ENCODE data around the gene FILIP1L.

The FILIP1L gene

DNA sequence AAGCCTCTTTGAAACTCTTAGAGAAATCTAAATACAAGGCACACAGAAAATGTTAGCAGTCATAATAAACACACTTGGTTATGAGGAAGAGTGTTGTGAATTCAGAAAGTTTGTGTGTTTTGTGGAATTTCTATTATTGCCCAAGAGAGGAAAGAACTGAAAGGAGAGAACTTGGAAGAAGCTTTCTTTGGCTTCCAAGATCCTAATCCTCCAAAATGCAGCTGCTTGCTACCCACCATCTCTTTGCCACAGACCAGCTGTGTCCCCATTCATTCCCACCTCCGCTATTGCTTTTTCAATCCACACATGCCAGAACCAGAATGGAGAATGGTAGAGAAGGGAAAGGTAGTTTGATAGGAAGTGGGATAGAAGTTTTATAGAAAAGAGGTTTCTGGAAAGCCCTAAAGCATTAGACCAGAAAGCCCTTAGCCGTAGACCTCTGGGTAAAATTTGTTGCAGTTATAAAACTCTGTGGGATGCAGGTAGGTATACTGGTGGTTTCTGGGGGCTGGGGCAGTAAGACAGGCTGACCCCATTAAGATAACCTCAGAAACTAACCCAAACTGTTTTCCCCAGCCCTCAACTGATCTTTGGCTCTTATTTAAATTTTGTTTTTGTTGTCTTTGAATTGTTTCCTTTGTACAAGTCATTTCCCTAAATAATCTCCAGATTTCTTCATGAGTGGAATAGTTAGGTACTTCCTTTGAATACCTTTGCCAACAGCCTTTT is 108.5 kb downstream of the FILIP1L start:
- H3K4me1 ChIP-seq, result peaks cover 23% of the 10 kb centered on the region
- H3K27ac ChIP-seq, result no peak overlapping the region

DNA sequence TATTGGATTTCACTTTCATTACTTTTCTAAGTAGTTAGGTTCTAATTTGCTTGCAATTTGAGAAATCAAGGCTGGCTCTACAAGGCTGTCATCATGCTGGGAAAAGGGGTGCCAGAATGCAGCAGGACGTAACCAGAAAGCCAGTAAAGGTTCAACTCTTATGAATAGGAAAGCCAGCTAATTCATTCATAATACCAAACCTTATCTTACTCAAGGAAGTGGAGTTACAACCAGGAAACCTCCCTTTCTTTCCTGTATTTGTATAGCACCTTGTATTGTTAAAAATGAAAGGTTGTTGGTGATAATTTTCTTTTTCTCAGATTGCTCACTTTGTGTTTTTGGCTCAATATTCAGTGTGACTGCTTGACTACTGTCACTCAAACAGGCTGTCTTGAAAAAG is 109.4 kb downstream of the FILIP1L start:
- Histone ChIP-seq H3K27me3 (ENCODE audit: control insufficient read depth, insufficient read depth, low read length) (no peaks in the 10 kb centered on the region), H3K4me2 (ENCODE audit: low read length) (no peak overlapping the region), H2AFZ (no peak overlapping the region), H3K36me3 (ENCODE audit: control insufficient read depth, insufficient read depth, low read length) (no peaks in the 10 kb centered on the region), H3K9ac (no peak overlapping the region), H3K79me2 (no peaks in the 10 kb centered on the region), H3K27ac (no peak overlapping the region), H3K9me3 (ENCODE audit: control insufficient read depth, low read length) (no peaks in the 10 kb centered on the region), H3K4me1 (peaks cover 23% of the 10 kb centered on the region), H3K4me3 (ENCODE audit: low read depth, low read length) (no peak overlapping the region)
- TF ChIP-seq, protein P1, sequence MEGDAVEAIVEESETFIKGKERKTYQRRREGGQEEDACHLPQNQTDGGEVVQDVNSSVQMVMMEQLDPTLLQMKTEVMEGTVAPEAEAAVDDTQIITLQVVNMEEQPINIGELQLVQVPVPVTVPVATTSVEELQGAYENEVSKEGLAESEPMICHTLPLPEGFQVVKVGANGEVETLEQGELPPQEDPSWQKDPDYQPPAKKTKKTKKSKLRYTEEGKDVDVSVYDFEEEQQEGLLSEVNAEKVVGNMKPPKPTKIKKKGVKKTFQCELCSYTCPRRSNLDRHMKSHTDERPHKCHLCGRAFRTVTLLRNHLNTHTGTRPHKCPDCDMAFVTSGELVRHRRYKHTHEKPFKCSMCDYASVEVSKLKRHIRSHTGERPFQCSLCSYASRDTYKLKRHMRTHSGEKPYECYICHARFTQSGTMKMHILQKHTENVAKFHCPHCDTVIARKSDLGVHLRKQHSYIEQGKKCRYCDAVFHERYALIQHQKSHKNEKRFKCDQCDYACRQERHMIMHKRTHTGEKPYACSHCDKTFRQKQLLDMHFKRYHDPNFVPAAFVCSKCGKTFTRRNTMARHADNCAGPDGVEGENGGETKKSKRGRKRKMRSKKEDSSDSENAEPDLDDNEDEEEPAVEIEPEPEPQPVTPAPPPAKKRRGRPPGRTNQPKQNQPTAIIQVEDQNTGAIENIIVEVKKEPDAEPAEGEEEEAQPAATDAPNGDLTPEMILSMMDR (IDR thresholded peaks at IDR 0.05), result no peak

More for the DNA sequence above, 108.5 kb downstream of the FILIP1L start:
- Histone ChIP-seq H3K27me3 (ENCODE audit: control insufficient read depth, insufficient read depth, low read length) (no peaks in the 10 kb centered on the region), H3K9ac (no peak overlapping the region), H3K4me3 (ENCODE audit: low read depth, low read length) (no peak overlapping the region), H3K9me3 (ENCODE audit: control insufficient read depth, low read length) (no peaks in the 10 kb centered on the region), H3K4me2 (ENCODE audit: low read length) (no peak overlapping the region), H3K79me2 (no peaks in the 10 kb centered on the region), H3K36me3 (ENCODE audit: control insufficient read depth, insufficient read depth, low read length) (no peaks in the 10 kb centered on the region), H2AFZ (no peak overlapping the region)
- TF ChIP-seq, protein P1 (IDR thresholded peaks at IDR 0.05), result no peak

DNA sequence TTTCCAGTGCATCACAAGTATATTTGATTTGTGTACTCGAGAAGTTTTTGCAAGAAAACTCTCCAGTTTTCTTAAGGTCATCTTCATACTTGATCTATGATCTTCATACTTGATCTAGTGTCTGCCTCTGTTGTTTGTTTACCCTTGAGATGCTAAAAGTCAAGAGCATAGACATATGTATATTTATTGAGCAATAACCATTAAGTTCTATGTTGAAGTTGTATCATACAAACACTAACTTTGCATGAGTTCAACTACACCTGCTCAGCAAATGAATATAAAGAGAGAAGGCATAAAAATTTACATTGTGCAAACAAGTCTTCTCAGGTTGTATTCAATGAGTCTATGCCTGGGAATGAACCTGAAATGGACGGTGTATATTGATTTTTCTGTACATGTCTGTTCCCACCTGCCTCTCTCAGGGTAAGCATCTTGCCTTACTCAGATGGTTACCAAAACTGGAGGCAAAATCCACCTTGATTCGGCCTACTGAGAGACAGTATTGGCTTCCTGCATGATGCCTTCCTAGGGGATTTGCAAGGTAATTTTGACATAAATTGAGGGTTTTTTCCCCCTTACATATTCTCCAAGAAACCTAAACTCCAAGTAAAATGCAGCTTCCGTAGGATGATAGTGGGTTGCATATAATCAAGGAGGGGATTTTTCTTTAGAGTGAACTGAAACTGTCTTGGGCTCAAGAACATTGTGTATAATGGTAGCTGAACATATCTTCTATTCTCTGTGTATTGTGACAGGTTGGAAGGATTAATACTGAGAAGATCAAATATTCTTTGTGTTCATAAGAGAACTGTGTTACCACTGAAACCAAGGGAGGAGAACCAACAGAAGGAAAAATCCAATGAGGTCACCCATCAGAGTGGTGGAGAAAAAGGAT is 110.4 kb downstream of the FILIP1L start:
- H3K4me1 ChIP-seq, result peaks cover 23% of the 10 kb centered on the region
- H3K36me3 ChIP-seq (ENCODE audit: control insufficient read depth, insufficient read depth, low read length), result no peaks in the 10 kb centered on the region
- H3K79me2 ChIP-seq, result no peaks in the 10 kb centered on the region
- H3K4me2 ChIP-seq (ENCODE audit: low read length), result no peak overlapping the region
- TF ChIP-seq, protein P1 (IDR thresholded peaks at IDR 0.05), result no peak
- H3K4me3 ChIP-seq (ENCODE audit: low read depth, low read length), result no peak overlapping the region
- no peaks in the 10 kb centered on the region for H3K9me3 ChIP-seq (ENCODE audit: control insufficient read depth, low read length)
- H3K27me3 ChIP-seq (ENCODE audit: control insufficient read depth, insufficient read depth, low read length), result no peaks in the 10 kb centered on the region
- H3K9ac ChIP-seq, result no peak overlapping the region
- no peak overlapping the region for H2AFZ ChIP-seq
- no peak overlapping the region for H3K27ac ChIP-seq

DNA sequence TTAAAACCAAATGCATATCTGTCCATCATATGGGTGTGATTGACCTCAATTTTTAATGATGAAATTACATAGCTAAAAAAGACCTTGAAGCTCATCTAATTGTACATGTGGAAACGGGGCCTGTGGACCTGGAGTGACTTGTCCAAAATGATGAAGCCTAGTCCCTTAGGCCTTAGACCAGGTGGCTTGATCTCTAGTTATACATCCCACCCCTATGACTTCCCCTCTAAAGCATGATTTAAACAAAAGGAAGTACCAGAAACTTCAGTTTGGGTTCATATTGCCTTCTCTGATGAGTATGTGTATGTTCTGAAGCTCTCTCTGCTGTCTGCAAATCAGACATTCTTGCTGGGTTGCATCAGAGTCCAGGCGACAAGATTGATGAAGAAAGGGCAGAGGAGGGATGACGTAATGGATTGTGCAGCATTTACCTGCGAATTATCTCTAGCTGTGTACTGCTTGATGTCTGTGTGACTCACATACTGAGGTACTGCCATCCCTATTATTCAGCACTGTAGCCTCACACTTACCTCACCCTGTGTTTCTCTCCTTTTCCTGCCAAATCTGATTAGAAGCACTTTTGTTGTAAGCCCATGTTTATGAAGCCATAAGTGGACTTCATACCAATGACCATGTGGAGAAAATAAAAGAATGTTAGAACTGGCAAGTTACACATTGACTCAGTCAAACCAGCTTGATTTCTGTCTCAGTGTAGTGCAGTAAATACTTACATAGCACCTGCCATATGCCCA is 111.5 kb downstream of the FILIP1L start:
- TF ChIP-seq, protein P1 (IDR thresholded peaks at IDR 0.05), result no peak
- no peaks in the 10 kb centered on the region for H3K79me2 ChIP-seq
- H2AFZ ChIP-seq, result peak overlapping the region; percentile 30
- no peaks in the 10 kb centered on the region for H3K27me3 ChIP-seq (ENCODE audit: control insufficient read depth, insufficient read depth, low read length)
- H3K9ac ChIP-seq, result no peak overlapping the region
- H3K4me2 ChIP-seq (ENCODE audit: low read length), result no peak overlapping the region
- peaks cover 23% of the 10 kb centered on the region for H3K4me1 ChIP-seq
- H3K4me3 ChIP-seq (ENCODE audit: low read depth, low read length), result no peak overlapping the region
- no peaks in the 10 kb centered on the region for H3K36me3 ChIP-seq (ENCODE audit: control insufficient read depth, insufficient read depth, low read length)
- H3K27ac ChIP-seq, result peak overlapping the region; percentile 30
- no peaks in the 10 kb centered on the region for H3K9me3 ChIP-seq (ENCODE audit: control insufficient read depth, low read length)

Measured in parathyroid adenoma (tissue), 2 donors.